PC-9 (cell line): ENCODE measurements around the gene CPTP. TPM values are rescaled to one million over a fixed set of nuclear protein-coding genes. Genes with fewer than 3 reads are reported as not detected.

Experiments
- BruUV-seq: library from RNA; stranded (reverse); fragments of 400-500 nt; replicated peaks from 2 replicates; lab custom pipeline; 2021; lab: Mats Ljungman, UMichigan
- CTCF ChIA-PET: fragments of 300-600 bp; sonication (Branson Sonifier 250); formaldehyde crosslinking; loops from one replicate; lab custom pipeline; 2022; ENCODE audit warnings: antibody characterized with exemption; lab: Charles Lee
- POLR2A ChIA-PET: fragments of 300-600 bp; sonication (Branson Sonifier 250); formaldehyde crosslinking; loops from one replicate; lab custom pipeline; 2022; ENCODE audit warnings: antibody characterized with exemption; ENCODE audit not compliant: unreplicated experiment; lab: Charles Lee
- DNase-seq, 2 experiments: peaks; one replicate each; pipeline versions ENCODE4 v3.0.0 to v3.0.0-alpha.2; 2015 to 2022; ENCODE audit warnings: mixed read lengths in 1 of 2
- H2AFZ ChIP-seq: fragments of 200-600 bp; sonication (generic); 2 replicates; pipeline ENCODE4 v1.8.1; 2017; ENCODE audit warnings: antibody characterized with exemption
- H3F3A ChIP-seq: fragments of 200-600 bp; sonication (generic); 2 replicates; pipeline ENCODE4 v1.8.1; 2017; ENCODE audit warnings: antibody characterized with exemption, mild to moderate bottlenecking, low read depth; ENCODE audit not compliant: insufficient read depth
- H3K27ac ChIP-seq: fragments of 200-600 bp; sonication (generic); 2 replicates; pipeline ENCODE4 v1.6.1; 2016; ENCODE audit warnings: mixed run types
- H3K27me3 ChIP-seq: fragments of 200-600 bp; sonication (generic); 2 replicates; pipeline ENCODE4 v1.6.1; 2016; ENCODE audit warnings: low read depth, mixed run types; ENCODE audit not compliant: insufficient read depth
- H3K36me3 ChIP-seq: fragments of 200-600 bp; sonication (generic); 2 replicates; pipeline ENCODE4 v1.6.1; 2016; ENCODE audit warnings: low read depth, mixed run types
- H3K4me1 ChIP-seq: fragments of 200-600 bp; sonication (generic); replicated peaks from 2 replicates; pipeline ENCODE4 v1.6.1; 2016; ENCODE audit warnings: mixed run types; ENCODE audit not compliant: insufficient read depth
- H3K4me2 ChIP-seq: fragments of 200-600 bp; sonication (generic); 2 replicates; pipeline ENCODE4 v1.6.1; 2017; ENCODE audit warnings: mixed run types
- H3K4me3 ChIP-seq: fragments of 200-600 bp; sonication (generic); 2 replicates; pipeline ENCODE4 v1.6.1; 2016; ENCODE audit warnings: mixed run types
- H3K79me2 ChIP-seq: fragments of 200-600 bp; sonication (generic); 2 replicates; pipeline ENCODE4 v1.6.1; 2017; ENCODE audit warnings: low read depth, mixed run types
- H3K9me2 ChIP-seq: fragments of 200-600 bp; sonication (generic); 2 replicates; pipeline ENCODE4 v1.8.1; 2017; ENCODE audit warnings: mild to moderate bottlenecking; ENCODE audit not compliant: insufficient read depth
- H3K9me3 ChIP-seq: fragments of 200-600 bp; sonication (generic); 2 replicates; pipeline ENCODE4 v1.8.1; 2016; ENCODE audit warnings: low read depth; ENCODE audit not compliant: insufficient read depth
- H4K20me1 ChIP-seq: fragments of 200-600 bp; sonication (generic); 2 replicates; pipeline ENCODE4 v1.8.1; 2017; ENCODE audit not compliant: insufficient read depth
- CTCF ChIP-seq: fragments of 200-600 bp; sonication (generic); conservative IDR thresholded peaks from 2 replicates; pipeline ENCODE4 v1.6.1; 2017; ENCODE audit warnings: mixed run types, antibody characterized with exemption, mild to moderate bottlenecking, moderate library complexity
- EZH2 ChIP-seq: fragments of 200-600 bp; sonication (generic); IDR thresholded peaks from 2 replicates; pipeline ENCODE4 v1.8.0; 2017; ENCODE audit warnings: antibody characterized with exemption, low read depth
- intact Hi-C: fragments of 100-400 bp; cut with micrococcal nuclease; formaldehyde crosslinking; loops from one replicate; pipeline ENCODE4 v1.10.0; 2022; ENCODE audit not compliant: unreplicated experiment
- total RNA-seq: library from RNA; stranded (reverse); gene quantifications from 2 replicates; pipeline ENCODE4 v1.2.3, GENCODE V29; 2021

The CPTP gene
- total RNA-seq, 1 experiment from 2014 or later, result 33.7 TPM

- ChIA-PET CTCF (no interaction called here), POLR2A (no interaction called here)
- TF ChIP-seq EZH2 (no peak), CTCF (no peak)
- H3K9me3 ChIP-seq, result no peaks in the 10 kb centered on the region
- H3K79me2 ChIP-seq, result peaks cover 59% of the 10 kb centered on the region
- H3K27me3 ChIP-seq, result no peaks in the 10 kb centered on the region
- H3K36me3 ChIP-seq, result 0 out of 2 replicates have a peak, but pooled peaks cover 5% of the 10 kb centered on the region
- peaks cover 38% of the 10 kb centered on the region for H3F3A ChIP-seq
- peaks cover 16% of the 10 kb centered on the region for H3K4me1 ChIP-seq
- DNase-seq, result no peak
- intact Hi-C loops, result no loop called here
- H4K20me1 ChIP-seq, result peaks cover 61% of the 10 kb centered on the region
- H3K9me2 ChIP-seq, result no peaks in the 10 kb centered on the region
- no peak overlapping the region for H3K27ac ChIP-seq
- BruUV-seq, result no TSS peak
- H2AFZ ChIP-seq, result no peak overlapping the region
- no peak overlapping the region for H3K4me3 ChIP-seq
- H3K4me2 ChIP-seq, result no peak overlapping the region
Measured at GRCh38 chr1:1317420-1317819, 7.2 kb upstream of the CPTP start.

GRCh38 chr1:1318131-1318652 lies 6.4 kb upstream of the CPTP start:
- Histone ChIP-seq H3K9me2 (no peaks in the 10 kb centered on the region), H3K4me2 (peak overlapping the region; percentile 64), H3K4me3 (no peak overlapping the region), H4K20me1 (peaks cover 63% of the 10 kb centered on the region), H2AFZ (no peak overlapping the region), H3K36me3 (0 out of 2 replicates have a peak, but pooled peaks cover 5% of the 10 kb centered on the region), H3K79me2 (peaks cover 65% of the 10 kb centered on the region), H3K9me3 (no peaks in the 10 kb centered on the region), H3K27ac (0 out of 2 replicates have a peak overlapping the region, but pooled peaks have one; percentile 23), H3K27me3 (no peaks in the 10 kb centered on the region), H3K4me1 (peaks cover 19% of the 10 kb centered on the region), H3F3A (peaks cover 39% of the 10 kb centered on the region)
- BruUV-seq, result no TSS peak
- ChIA-PET CTCF (interaction anchor here (0.6 kb wide), 1 partner anchor 185 kb away, joined by 7 read pairs; no protein-coding TSS in a partner anchor), POLR2A (no interaction called here)
- no peak for TF ChIP-seq CTCF
- TF ChIP-seq EZH2, result no peak
- intact Hi-C loops, result no loop called here
- DNase-seq, result peak; percentile 86

GRCh38 chr1:1318777-1319645 lies 5.6 kb upstream of the CPTP start:
- no peaks in the 10 kb centered on the region for H3K27me3 ChIP-seq

More at GRCh38 chr1:1318777-1319645, 5.6 kb upstream of the CPTP start:
- H3K9me2 ChIP-seq, result no peaks in the 10 kb centered on the region
- H4K20me1 ChIP-seq, result peaks cover 59% of the 10 kb centered on the region
- 0 out of 2 replicates have a peak overlapping the region, but pooled peaks have one; percentile 23 for H3K27ac ChIP-seq
- peaks cover 23% of the 10 kb centered on the region for H3K4me1 ChIP-seq
- H3K4me2 ChIP-seq, result peak overlapping the region; percentile 43; the same call in 1 of the 2 replicates
- no peak for DNase-seq
- no peaks in the 10 kb centered on the region for H3K9me3 ChIP-seq
- peaks cover 70% of the 10 kb centered on the region for H3K79me2 ChIP-seq
- peaks cover 43% of the 10 kb centered on the region for H3F3A ChIP-seq
- BruUV-seq, result no TSS peak
- H2AFZ ChIP-seq, result no peak overlapping the region
- no peak for TF ChIP-seq CTCF
- no peak for TF ChIP-seq EZH2
- ChIA-PET CTCF (no interaction called here), POLR2A (no interaction called here)
- H3K36me3 ChIP-seq, result 0 out of 2 replicates have a peak, but pooled peaks cover 5% of the 10 kb centered on the region
- intact Hi-C loops, result no loop called here
- no peak overlapping the region for H3K4me3 ChIP-seq
